Mucosa of descending colon (tissue), 3 donors: ENCODE measurements around the gene WWC2. TPM values are rescaled to one million over a fixed set of nuclear protein-coding genes. Genes with fewer than 3 reads are reported as not detected.

ENCODE experiments used
- ATAC-seq: fragments of 200-7000 bp; cut with Tn5 transposase; one replicate; pipeline ENCODE4 v1.9.1; 2020; ENCODE audit warnings: mild to moderate bottlenecking, moderate library complexity
- DNase-seq, 3 donors: peaks; one replicate each; pipeline ENCODE4 v3.0.0-alpha.2; 2020
- H3K36me3 ChIP-seq: fragments of 200-600 bp; one replicate; pipeline ENCODE4 v1.8.0; 2021; ENCODE audit warnings: low read depth, mild to moderate bottlenecking
- H3K4me1 ChIP-seq: fragments of 200-600 bp; one replicate; pipeline ENCODE4 v1.8.0; 2021; ENCODE audit warnings: low read depth, mild to moderate bottlenecking
- H3K4me3 ChIP-seq: fragments of 200-600 bp; one replicate; pipeline ENCODE4 v1.8.0; 2021; ENCODE audit warnings: mild to moderate bottlenecking
- H3K9me3 ChIP-seq: fragments of 200-600 bp; one replicate; pipeline ENCODE4 v1.8.0; 2021; ENCODE audit warnings: mild to moderate bottlenecking
- intact Hi-C, 2 donors: fragments of 100-400 bp; cut with DNase I in 1 of 2; cut with micrococcal nuclease in 1 of 2; formaldehyde crosslinking; loops; one replicate each; pipeline versions ENCODE4 v1.11.0 to v1.11.1; 2022; cut with DNase I, micrococcal nuclease
- total RNA-seq, 3 donors: library from RNA; stranded (reverse); fragmentation: NEBNext Ultra II Directional in 2 of 3; extraction: Animal tissue kit (Norgen Biotek cat#: 25700) in 2 of 3; gene quantifications; one replicate each; pipeline versions ENCODE4 v1.2.1 to v1.2.4, GENCODE V29; 2021 to 2023
- TF ChIP-seq, protein P1 (sequence below): fragments of 200-600 bp; IDR thresholded peaks from one replicate; pipeline ENCODE4 v1.8.0; 2022; ENCODE audit warnings: antibody characterized with exemption, mild to moderate bottlenecking
- donor health status: DM: no; HTN: no; CAD: no; lungs with moderate emphysema.
- donor health status: DM: no; HTN: no; CAD: no.
- donor health status: DM: no; HTN: yes; CAD: no.

WWC2 gene
- total RNA-seq, 3 donors from 2014 or later, result 6.4 to 31.2 (median 7.7) TPM

- DNase-seq (peak in 1 of 3 donors; percentile 8), ATAC-seq (peak; percentile 68)
- intact Hi-C loops, result no loop called here
- Histone ChIP-seq H3K4me1 (no peaks in the 10 kb centered on the region), H3K9me3 (no peaks in the 10 kb centered on the region), H3K36me3 (no peaks in the 10 kb centered on the region), H3K4me3 (no peak overlapping the region)
- TF ChIP-seq, protein P1, sequence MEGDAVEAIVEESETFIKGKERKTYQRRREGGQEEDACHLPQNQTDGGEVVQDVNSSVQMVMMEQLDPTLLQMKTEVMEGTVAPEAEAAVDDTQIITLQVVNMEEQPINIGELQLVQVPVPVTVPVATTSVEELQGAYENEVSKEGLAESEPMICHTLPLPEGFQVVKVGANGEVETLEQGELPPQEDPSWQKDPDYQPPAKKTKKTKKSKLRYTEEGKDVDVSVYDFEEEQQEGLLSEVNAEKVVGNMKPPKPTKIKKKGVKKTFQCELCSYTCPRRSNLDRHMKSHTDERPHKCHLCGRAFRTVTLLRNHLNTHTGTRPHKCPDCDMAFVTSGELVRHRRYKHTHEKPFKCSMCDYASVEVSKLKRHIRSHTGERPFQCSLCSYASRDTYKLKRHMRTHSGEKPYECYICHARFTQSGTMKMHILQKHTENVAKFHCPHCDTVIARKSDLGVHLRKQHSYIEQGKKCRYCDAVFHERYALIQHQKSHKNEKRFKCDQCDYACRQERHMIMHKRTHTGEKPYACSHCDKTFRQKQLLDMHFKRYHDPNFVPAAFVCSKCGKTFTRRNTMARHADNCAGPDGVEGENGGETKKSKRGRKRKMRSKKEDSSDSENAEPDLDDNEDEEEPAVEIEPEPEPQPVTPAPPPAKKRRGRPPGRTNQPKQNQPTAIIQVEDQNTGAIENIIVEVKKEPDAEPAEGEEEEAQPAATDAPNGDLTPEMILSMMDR, result no peak
Measured at GRCh38 chr4:183240581-183241321, 141.7 kb downstream of the WWC2 start.

GRCh38 chr4:183241322-183241640 is 142.2 kb downstream of the WWC2 start:
- Histone ChIP-seq H3K36me3 (no peaks in the 10 kb centered on the region), H3K4me3 (no peak overlapping the region), H3K9me3 (no peaks in the 10 kb centered on the region), H3K4me1 (no peaks in the 10 kb centered on the region)
- TF ChIP-seq, protein P1, result no peak
- intact Hi-C loops, result no loop called here
- no peak for DNase-seq
- peak; percentile 47 for ATAC-seq

DNA sequence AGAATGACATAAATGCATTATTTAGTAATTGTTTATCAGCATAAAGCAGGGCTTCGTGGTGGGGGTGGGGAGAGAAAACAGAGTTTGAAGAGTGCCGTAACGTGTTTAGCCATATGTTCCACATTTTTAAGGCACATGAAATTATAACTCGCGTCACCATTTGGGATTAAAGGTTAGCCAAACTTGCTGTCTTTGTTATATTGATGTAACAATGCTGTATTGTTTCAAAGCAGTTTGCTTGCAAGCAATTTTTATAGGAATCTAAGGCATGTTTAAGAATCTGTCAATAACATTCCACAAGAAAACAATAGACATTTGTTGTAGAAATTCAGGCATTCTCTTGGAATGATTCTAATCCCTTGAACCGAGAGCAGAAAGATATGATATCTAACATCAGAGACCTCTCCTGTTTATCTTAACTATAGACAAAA is 142.7 kb downstream of the WWC2 start:
- intact Hi-C loops, result no loop called here
- TF ChIP-seq, protein P1, result no peak
- no peaks in the 10 kb centered on the region for H3K9me3 ChIP-seq
- H3K4me1 ChIP-seq, result no peaks in the 10 kb centered on the region
- no peaks in the 10 kb centered on the region for H3K36me3 ChIP-seq
- ATAC-seq (no peak), DNase-seq (no peak)
- H3K4me3 ChIP-seq, result no peak overlapping the region

- no peak overlapping the region for H3K4me3 ChIP-seq
- no peak for ATAC-seq
- no peaks in the 10 kb centered on the region for H3K36me3 ChIP-seq
- H3K9me3 ChIP-seq, result no peaks in the 10 kb centered on the region
- no peaks in the 10 kb centered on the region for H3K4me1 ChIP-seq
- no peak for DNase-seq
- intact Hi-C loops, result no loop called here
- TF ChIP-seq, protein P1, result no peak
Measured at GRCh38 chr4:183242291-183242690, 143.2 kb downstream of the WWC2 start.

- ATAC-seq (no peak), DNase-seq (no peak)
- Histone ChIP-seq H3K9me3 (no peaks in the 10 kb centered on the region), H3K4me1 (no peaks in the 10 kb centered on the region), H3K4me3 (no peak overlapping the region), H3K36me3 (no peaks in the 10 kb centered on the region)
- intact Hi-C loops, result no loop called here
- TF ChIP-seq, protein P1, result no peak
Measured at GRCh38 chr4:183244019-183244418, 145.0 kb downstream of the WWC2 start.
